ENCODE measurements around the gene SAG.

SAG gene

GRCh38 chr2:233365861-233366520, 58.4 kb downstream of the SAG start:
- TF ChIP-seq, protein P1, sequence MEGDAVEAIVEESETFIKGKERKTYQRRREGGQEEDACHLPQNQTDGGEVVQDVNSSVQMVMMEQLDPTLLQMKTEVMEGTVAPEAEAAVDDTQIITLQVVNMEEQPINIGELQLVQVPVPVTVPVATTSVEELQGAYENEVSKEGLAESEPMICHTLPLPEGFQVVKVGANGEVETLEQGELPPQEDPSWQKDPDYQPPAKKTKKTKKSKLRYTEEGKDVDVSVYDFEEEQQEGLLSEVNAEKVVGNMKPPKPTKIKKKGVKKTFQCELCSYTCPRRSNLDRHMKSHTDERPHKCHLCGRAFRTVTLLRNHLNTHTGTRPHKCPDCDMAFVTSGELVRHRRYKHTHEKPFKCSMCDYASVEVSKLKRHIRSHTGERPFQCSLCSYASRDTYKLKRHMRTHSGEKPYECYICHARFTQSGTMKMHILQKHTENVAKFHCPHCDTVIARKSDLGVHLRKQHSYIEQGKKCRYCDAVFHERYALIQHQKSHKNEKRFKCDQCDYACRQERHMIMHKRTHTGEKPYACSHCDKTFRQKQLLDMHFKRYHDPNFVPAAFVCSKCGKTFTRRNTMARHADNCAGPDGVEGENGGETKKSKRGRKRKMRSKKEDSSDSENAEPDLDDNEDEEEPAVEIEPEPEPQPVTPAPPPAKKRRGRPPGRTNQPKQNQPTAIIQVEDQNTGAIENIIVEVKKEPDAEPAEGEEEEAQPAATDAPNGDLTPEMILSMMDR (IDR thresholded peaks at IDR 0.05; ENCODE audit: control insufficient read depth, extremely low read depth, insufficient read depth) = no peak
- no peak for DNase-seq (ENCODE audit: low read depth)
- H3K4me3 ChIP-seq (ENCODE audit: low read depth, low read length) = no peak overlapping the region

DNA sequence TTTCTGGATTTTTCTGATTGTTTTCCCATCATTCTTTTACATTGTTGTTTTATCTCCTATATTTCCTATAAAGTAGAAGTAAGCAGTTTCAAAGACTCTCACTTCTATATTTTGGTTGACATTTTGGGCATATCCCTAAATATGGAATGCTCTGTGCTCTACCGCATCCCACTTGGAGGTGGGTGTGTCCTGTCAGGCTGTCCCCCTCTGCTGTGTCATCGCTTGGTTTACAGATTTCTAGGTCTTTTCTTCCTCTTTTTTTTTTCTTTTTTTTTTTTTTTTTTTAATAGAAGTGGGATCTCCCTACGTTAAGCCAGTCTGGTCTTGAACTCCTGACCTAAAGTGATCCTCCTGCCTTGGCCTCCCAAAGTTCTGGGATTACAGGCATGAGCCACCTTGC, 60.0 kb downstream of the SAG start:
- H3K4me3 ChIP-seq (ENCODE audit: low read depth, low read length) = no peak overlapping the region
- no peak for DNase-seq (ENCODE audit: low read depth)
- TF ChIP-seq, protein P1 (IDR thresholded peaks at IDR 0.05; ENCODE audit: control insufficient read depth, extremely low read depth, insufficient read depth) = no peak

- H3K4me3 ChIP-seq (ENCODE audit: low read depth, low read length) = no peak overlapping the region
- TF ChIP-seq, protein P1 (IDR thresholded peaks at IDR 0.05; ENCODE audit: control insufficient read depth, extremely low read depth, insufficient read depth) = no peak
- no peak for DNase-seq (ENCODE audit: low read depth)
These were observed 61.1 kb downstream of the SAG start for GRCh38 chr2:233368756-233369155.

GRCh38 chr2:233369462-233369861, 61.8 kb downstream of the SAG start:
- TF ChIP-seq, protein P1 (IDR thresholded peaks at IDR 0.05; ENCODE audit: control insufficient read depth, extremely low read depth, insufficient read depth) = no peak
- H3K4me3 ChIP-seq (ENCODE audit: low read depth, low read length) = no peak overlapping the region
- DNase-seq (ENCODE audit: low read depth) = no peak

DNA sequence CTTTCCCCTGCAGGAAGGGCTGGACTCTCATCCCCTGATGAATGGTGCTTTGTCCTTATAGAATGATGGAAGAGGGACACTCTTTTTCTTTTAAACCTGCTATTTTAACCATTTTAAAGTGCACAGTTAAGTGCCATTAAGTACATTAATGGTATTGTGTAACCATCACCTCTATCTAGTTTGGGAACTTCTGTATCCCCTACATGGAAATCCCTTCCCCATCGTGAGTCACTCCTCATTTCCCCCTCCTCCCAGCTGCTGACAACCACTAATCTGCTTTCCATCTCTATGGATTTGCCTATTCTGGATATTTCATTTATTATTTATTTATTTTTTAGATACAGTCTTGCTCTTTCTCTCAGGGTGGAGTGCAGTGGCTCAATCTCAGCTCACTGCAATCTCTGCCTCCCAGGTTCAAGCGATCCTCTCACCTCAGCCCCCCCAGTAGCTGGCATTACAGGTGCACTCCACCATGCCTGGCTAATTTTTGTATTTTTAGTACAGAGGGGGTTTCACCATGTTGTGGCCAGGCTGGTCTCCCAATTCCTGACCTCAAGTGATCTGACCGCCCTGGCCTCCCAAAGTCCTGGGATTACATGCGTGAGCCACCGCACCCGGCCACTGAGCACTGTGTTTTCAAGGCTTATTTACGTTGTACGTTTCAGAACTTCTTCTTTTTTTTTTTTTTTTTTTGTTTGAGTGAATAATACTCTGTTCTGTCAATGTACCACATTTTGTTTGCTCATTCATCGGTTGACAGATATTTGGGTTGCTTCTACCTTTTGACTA, 62.5 kb downstream of the SAG start:
- no peak for DNase-seq (ENCODE audit: low read depth)
- TF ChIP-seq, protein P1 (IDR thresholded peaks at IDR 0.05; ENCODE audit: control insufficient read depth, extremely low read depth, insufficient read depth) = no peak

GRCh38 chr2:233371641-233372040, 64.0 kb downstream of the SAG start:
- TF ChIP-seq, protein P1 (IDR thresholded peaks at IDR 0.05; ENCODE audit: control insufficient read depth, extremely low read depth, insufficient read depth) = no peak
- DNase-seq (ENCODE audit: low read depth) = no peak
- H3K4me3 ChIP-seq (ENCODE audit: low read depth, low read length) = no peak overlapping the region

More for the DNA sequence above, 62.5 kb downstream of the SAG start:
- H3K4me3 ChIP-seq (ENCODE audit: low read depth, low read length) = no peak overlapping the region
